Erythroblast (primary cell): Measurements from ENCODE around the gene ENDOU.

Experiments
- DNase-seq, 2 experiments: peaks; one replicate each; lab custom pipeline; 2025; lab: John Stamatoyannopoulos, UW
- GATA1 ChIP-seq: IDR thresholded peaks from 2 replicates; pipeline ENCODE4 v1.6.1; 2011; ENCODE audit warnings: low read depth, mild to moderate bottlenecking, control low read depth, low read length, moderate library complexity
- POLR2A ChIP-seq: IDR thresholded peaks from 2 replicates; pipeline ENCODE4 v1.6.1; 2011; ENCODE audit warnings: mild to moderate bottlenecking, low read length

ENDOU gene

GRCh38 chr12:47743311-47743860 is 18.1 kb upstream of the ENDOU start:
- no peak for DNase-seq
- TF ChIP-seq GATA1 (no peak), POLR2A (no peak)

GRCh38 chr12:47742253-47742825 is 17.0 kb upstream of the ENDOU start:
- no peak for TF ChIP-seq POLR2A
- TF ChIP-seq GATA1, result no peak
- peak; percentile 66 to 86 for DNase-seq

GRCh38 chr12:47741340-47741703 is 16.0 kb upstream of the ENDOU start:
- no peak for TF ChIP-seq POLR2A
- no peak for TF ChIP-seq GATA1
- DNase-seq, result peak; percentile 14 to 15

- TF ChIP-seq POLR2A (no peak), GATA1 (no peak)
- no peak for DNase-seq
Observed at GRCh38 chr12:47740606-47741339, 15.5 kb upstream of the ENDOU start.

GRCh38 chr12:47739979-47740378 is 14.7 kb upstream of the ENDOU start:
- TF ChIP-seq POLR2A (no peak), GATA1 (no peak)
- DNase-seq, result peak; percentile 18 to 28

GRCh38 chr12:47739297-47739696 is 14.0 kb upstream of the ENDOU start:
- no peak for DNase-seq
- TF ChIP-seq GATA1 (no peak), POLR2A (no peak)

- TF ChIP-seq POLR2A, result no peak
- no peak for TF ChIP-seq GATA1
- DNase-seq, result no peak
Observed at GRCh38 chr12:47737936-47738594, 12.8 kb upstream of the ENDOU start.

- no peak for TF ChIP-seq POLR2A
- TF ChIP-seq GATA1, result no peak
- DNase-seq, result peak in 1 of 2 experiments; percentile 24
Observed at GRCh38 chr12:47736877-47737676, 11.8 kb upstream of the ENDOU start.

GRCh38 chr12:47736216-47736615 is 10.9 kb upstream of the ENDOU start:
- no peak for DNase-seq
- TF ChIP-seq GATA1 (no peak), POLR2A (no peak)

- TF ChIP-seq GATA1 (no peak), POLR2A (no peak)
Observed at GRCh38 chr12:47735649-47736048, 10.4 kb upstream of the ENDOU start.

GRCh38 chr12:47734725-47735480 is 9.6 kb upstream of the ENDOU start:
- TF ChIP-seq POLR2A (no peak), GATA1 (no peak)
- no peak for DNase-seq

More at GRCh38 chr12:47735649-47736048, 10.4 kb upstream of the ENDOU start:
- no peak for DNase-seq

GRCh38 chr12:47733142-47733541 is 7.9 kb upstream of the ENDOU start:
- DNase-seq, result no peak
- TF ChIP-seq GATA1, result no peak
- TF ChIP-seq POLR2A, result no peak

- TF ChIP-seq POLR2A, result no peak
- no peak for TF ChIP-seq GATA1
Observed at GRCh38 chr12:47732504-47732903, 7.2 kb upstream of the ENDOU start.

More at GRCh38 chr12:47732504-47732903, 7.2 kb upstream of the ENDOU start:
- DNase-seq, result no peak
